Cardiac fibroblast (primary cell): ENCODE results near the gene HOXD4.

Experiments used
- DNase-seq, 2 donors: peaks; one replicate each; pipeline versions ENCODE4 v3.0.0 to v3.0.0-alpha.2; 2010; ENCODE audit warnings: low read depth in 2 of 2
- H3K4me3 ChIP-seq, 2 donors: replicated peaks in 1 of 2; 1 replicate in 1 of 2; 2 replicates in 1 of 2; pipeline ENCODE4 v1.5.1; 2011; ENCODE audit warnings: low read depth in 2 of 2, low read length in 2 of 2, mild to moderate bottlenecking in 2 of 2, moderate library complexity in 1 of 2
- CTCF ChIP-seq: IDR thresholded peaks from one replicate; pipeline ENCODE4 v1.5.1; 2011; ENCODE audit warnings: low read depth, mild to moderate bottlenecking, low read length, inconsistent platforms

HOXD4 gene

GRCh38 chr2:176120364-176121189 is 30.8 kb upstream of the HOXD4 start:
- H3K4me3 ChIP-seq, result no peak overlapping the region

GRCh38 chr2:176121190-176122051 is 29.9 kb upstream of the HOXD4 start:
- no peak for DNase-seq
- H3K4me3 ChIP-seq, result no peak overlapping the region
- no peak for TF ChIP-seq CTCF

More at GRCh38 chr2:176120364-176121189, 30.8 kb upstream of the HOXD4 start:
- no peak for TF ChIP-seq CTCF
- DNase-seq, result no peak

GRCh38 chr2:176122052-176122682 is 29.2 kb upstream of the HOXD4 start:
- DNase-seq, result no peak
- no peak for TF ChIP-seq CTCF
- H3K4me3 ChIP-seq, result peak overlapping the region in 1 of 2 donors; percentile 2

GRCh38 chr2:176122683-176123410 is 28.5 kb upstream of the HOXD4 start, which contains the start of gene HOXD9:
Gene HOXD9, plus strand, starts transcription at chr2:176122719. Its CDS starts 50 bp downstream, at chr2:176122769.
- peak within 1 kb of the TSS in 1 of 2 donors; percentile 2 for H3K4me3 ChIP-seq
- no peak for DNase-seq
- TF ChIP-seq CTCF, result no peak

- TF ChIP-seq CTCF, result no peak
- no peak overlapping the region for H3K4me3 ChIP-seq
- no peak for DNase-seq
Measured at GRCh38 chr2:176123411-176124109, 27.8 kb upstream of the HOXD4 start.
